ENCODE data around the gene FBXL22.

The FBXL22 gene

DNA sequence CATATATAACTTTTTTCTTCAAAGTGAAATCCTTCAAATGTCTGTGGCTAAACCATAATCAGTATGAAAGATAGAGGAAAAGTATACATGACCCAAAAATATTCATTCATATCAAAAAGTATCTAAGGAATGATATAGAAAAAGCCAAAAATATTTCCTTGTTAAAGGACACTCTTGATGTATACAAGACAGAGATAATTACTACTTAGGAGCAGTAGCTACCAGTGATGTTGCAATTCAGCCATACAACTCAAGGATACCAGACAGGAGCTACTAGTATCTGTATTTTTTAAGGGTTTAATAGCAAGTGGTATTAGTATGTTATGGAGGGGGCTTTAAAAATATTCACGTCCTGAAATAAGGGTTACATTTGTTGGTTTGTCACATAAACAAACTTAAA, 37.0 kb downstream of the FBXL22 start:
- TF ChIP-seq, protein P1, sequence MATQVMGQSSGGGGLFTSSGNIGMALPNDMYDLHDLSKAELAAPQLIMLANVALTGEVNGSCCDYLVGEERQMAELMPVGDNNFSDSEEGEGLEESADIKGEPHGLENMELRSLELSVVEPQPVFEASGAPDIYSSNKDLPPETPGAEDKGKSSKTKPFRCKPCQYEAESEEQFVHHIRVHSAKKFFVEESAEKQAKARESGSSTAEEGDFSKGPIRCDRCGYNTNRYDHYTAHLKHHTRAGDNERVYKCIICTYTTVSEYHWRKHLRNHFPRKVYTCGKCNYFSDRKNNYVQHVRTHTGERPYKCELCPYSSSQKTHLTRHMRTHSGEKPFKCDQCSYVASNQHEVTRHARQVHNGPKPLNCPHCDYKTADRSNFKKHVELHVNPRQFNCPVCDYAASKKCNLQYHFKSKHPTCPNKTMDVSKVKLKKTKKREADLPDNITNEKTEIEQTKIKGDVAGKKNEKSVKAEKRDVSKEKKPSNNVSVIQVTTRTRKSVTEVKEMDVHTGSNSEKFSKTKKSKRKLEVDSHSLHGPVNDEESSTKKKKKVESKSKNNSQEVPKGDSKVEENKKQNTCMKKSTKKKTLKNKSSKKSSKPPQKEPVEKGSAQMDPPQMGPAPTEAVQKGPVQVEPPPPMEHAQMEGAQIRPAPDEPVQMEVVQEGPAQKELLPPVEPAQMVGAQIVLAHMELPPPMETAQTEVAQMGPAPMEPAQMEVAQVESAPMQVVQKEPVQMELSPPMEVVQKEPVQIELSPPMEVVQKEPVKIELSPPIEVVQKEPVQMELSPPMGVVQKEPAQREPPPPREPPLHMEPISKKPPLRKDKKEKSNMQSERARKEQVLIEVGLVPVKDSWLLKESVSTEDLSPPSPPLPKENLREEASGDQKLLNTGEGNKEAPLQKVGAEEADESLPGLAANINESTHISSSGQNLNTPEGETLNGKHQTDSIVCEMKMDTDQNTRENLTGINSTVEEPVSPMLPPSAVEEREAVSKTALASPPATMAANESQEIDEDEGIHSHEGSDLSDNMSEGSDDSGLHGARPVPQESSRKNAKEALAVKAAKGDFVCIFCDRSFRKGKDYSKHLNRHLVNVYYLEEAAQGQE (IDR thresholded peaks at IDR 0.05; ENCODE audit: insufficient read depth in 1 of 2, low read depth in 2 of 2, low read length in 2 of 2), result no peak
- no peak for TF ChIP-seq TAF1 (IDR thresholded peaks at IDR 0.05; ENCODE audit: borderline replicate concordance, insufficient read depth, low read length)
- no peak for TF ChIP-seq POLR2AphosphoS5 (IDR thresholded peaks at IDR 0.05; ENCODE audit: low read depth, low read length)
- TF ChIP-seq FOXP2 (optimal IDR thresholded peaks at IDR 0.05; ENCODE audit: borderline replicate concordance, extremely low read depth, extremely low read length, insufficient read depth), result no peak
- no peak for TF ChIP-seq SIN3A (IDR thresholded peaks at IDR 0.05; ENCODE audit: borderline replicate concordance, insufficient read depth, low read length)

DNA sequence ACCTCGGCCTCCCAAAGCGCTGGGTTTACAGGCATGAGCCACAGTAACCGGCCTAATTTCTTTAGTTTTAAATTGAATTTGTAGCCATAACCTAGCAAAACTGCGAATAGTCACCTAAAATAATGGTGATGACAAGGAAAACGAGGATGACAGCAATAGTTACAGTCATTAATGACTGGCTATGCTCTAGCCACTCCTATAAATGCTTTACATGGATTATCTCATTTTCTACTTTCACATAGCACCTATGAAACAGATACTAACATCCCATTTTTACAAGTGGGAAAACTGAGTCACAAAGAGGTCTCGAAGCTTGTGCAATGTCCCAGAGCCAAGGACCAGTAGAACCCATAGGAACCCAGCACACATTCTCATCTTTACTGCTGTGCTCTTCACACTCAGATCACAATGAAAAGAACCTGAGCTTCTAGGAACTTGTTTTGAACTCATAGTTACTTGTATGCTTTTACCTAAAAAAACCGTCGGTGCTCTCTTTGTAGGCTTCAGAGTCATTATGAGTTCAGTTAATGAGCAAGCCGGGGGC, 39.4 kb downstream of the FBXL22 start:
- no peak for TF ChIP-seq FOXP2 (optimal IDR thresholded peaks at IDR 0.05; ENCODE audit: borderline replicate concordance, extremely low read depth, extremely low read length, insufficient read depth)
- TF ChIP-seq, protein P1 (IDR thresholded peaks at IDR 0.05; ENCODE audit: insufficient read depth in 1 of 2, low read depth in 2 of 2, low read length in 2 of 2), result no peak
- no peak for TF ChIP-seq TAF1 (IDR thresholded peaks at IDR 0.05; ENCODE audit: borderline replicate concordance, insufficient read depth, low read length)
- TF ChIP-seq POLR2AphosphoS5 (IDR thresholded peaks at IDR 0.05; ENCODE audit: low read depth, low read length), result no peak
- no peak for TF ChIP-seq SIN3A (IDR thresholded peaks at IDR 0.05; ENCODE audit: borderline replicate concordance, insufficient read depth, low read length)

DNA sequence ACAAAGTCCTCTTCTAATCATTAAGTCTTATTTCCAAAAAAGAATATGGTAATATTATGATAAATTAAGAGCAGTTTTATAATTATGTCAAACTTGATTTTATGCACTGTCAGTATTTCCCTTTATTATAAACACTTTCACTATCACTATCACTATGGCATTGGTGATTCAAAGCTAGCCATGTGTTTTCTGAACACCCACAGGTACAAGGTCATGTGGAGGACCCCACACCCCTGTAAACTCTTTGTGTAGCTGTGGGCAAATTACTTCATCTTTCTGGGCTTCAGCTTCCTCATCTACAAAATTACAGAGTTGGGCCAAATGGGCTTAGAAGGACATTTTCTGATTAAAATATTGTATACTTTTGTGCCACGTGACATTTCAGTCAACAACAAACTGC, 41.7 kb downstream of the FBXL22 start:
- TF ChIP-seq SIN3A (IDR thresholded peaks at IDR 0.05; ENCODE audit: borderline replicate concordance, insufficient read depth, low read length) (no peak), POLR2AphosphoS5 (IDR thresholded peaks at IDR 0.05; ENCODE audit: low read depth, low read length) (no peak), FOXP2 (optimal IDR thresholded peaks at IDR 0.05; ENCODE audit: borderline replicate concordance, extremely low read depth, extremely low read length, insufficient read depth) (no peak), TAF1 (IDR thresholded peaks at IDR 0.05; ENCODE audit: borderline replicate concordance, insufficient read depth, low read length) (no peak)
- TF ChIP-seq, protein P1 (IDR thresholded peaks at IDR 0.05; ENCODE audit: insufficient read depth in 1 of 2, low read depth in 2 of 2, low read length in 2 of 2), result no peak

DNA sequence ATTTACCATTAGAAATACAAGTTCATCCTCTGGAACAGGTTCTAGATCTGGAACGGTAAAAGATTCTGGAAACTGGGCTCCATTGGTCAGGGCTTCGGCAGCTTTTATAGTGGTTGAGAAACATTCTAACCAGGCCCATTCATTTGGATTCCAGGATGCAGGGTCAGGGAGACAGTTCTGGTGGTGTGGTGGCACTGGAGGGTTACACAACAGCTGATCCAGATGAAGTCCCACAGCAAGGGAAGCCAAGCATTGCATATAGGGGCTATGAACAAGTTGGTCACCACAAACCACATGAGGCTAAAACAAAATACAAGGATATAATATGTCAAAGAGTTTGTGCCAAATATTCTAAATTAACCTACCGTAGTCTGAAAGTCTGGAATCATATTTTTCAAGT, 43.0 kb downstream of the FBXL22 start:
- no peak for TF ChIP-seq FOXP2 (optimal IDR thresholded peaks at IDR 0.05; ENCODE audit: borderline replicate concordance, extremely low read depth, extremely low read length, insufficient read depth)
- no peak for TF ChIP-seq TAF1 (IDR thresholded peaks at IDR 0.05; ENCODE audit: borderline replicate concordance, insufficient read depth, low read length)
- TF ChIP-seq, protein P1 (IDR thresholded peaks at IDR 0.05; ENCODE audit: insufficient read depth in 1 of 2, low read depth in 2 of 2, low read length in 2 of 2), result no peak
- TF ChIP-seq POLR2AphosphoS5 (IDR thresholded peaks at IDR 0.05; ENCODE audit: low read depth, low read length), result no peak
- TF ChIP-seq SIN3A (IDR thresholded peaks at IDR 0.05; ENCODE audit: borderline replicate concordance, insufficient read depth, low read length), result no peak

Measured in PFSK-1 (cell line).